Uterus (tissue), 4 donors: ENCODE results near the gene MEMO1. TPM values are rescaled to one million over a fixed set of nuclear protein-coding genes. Genes with fewer than 3 reads are reported as not detected.

Source experiments
- DNase-seq, 2 donors: peaks; one replicate each; pipeline ENCODE4 v3.0.0-alpha.2; 2019 to 2020
- H3K27ac ChIP-seq, 2 donors: fragments of 200-600 bp; sonication (generic); 1 replicate in 1 of 2; 2 replicates in 1 of 2; pipeline ENCODE4 v1.5.1; 2016 to 2018
- H3K27me3 ChIP-seq, 2 donors: fragments of 200-600 bp; sonication (generic); one replicate each; pipeline ENCODE4 v1.5.1; 2018 to 2019; ENCODE audit warnings: control low read depth in 1 of 2
- H3K36me3 ChIP-seq, 2 donors: fragments of 200-600 bp; sonication (generic); one replicate each; pipeline ENCODE4 v1.5.1; 2019; ENCODE audit warnings: control low read depth in 1 of 2
- H3K4me1 ChIP-seq, 2 donors: fragments of 200-600 bp; sonication (generic); one replicate each; pipeline ENCODE4 v1.5.1; 2018 to 2019; ENCODE audit warnings: control low read depth in 1 of 2
- H3K4me3 ChIP-seq, 2 donors: fragments of 200-600 bp; sonication (generic); 1 replicate in 1 of 2; 2 replicates in 1 of 2; pipeline ENCODE4 v1.5.1; 2018 to 2019; ENCODE audit warnings: mild to moderate bottlenecking in 1 of 2
- H3K9me3 ChIP-seq, 2 donors: fragments of 200-600 bp; sonication (generic); one replicate each; pipeline ENCODE4 v1.5.1; 2019; ENCODE audit warnings: control low read depth in 1 of 2
- POLR2A ChIP-seq, 2 donors: fragments of 450-650 bp; IDR thresholded peaks; one replicate each; pipeline ENCODE4 v1.6.1; 2016; ENCODE audit warnings: antibody characterized with exemption in 2 of 2, mild to moderate bottlenecking in 1 of 2, moderate library complexity in 1 of 2
- intact Hi-C: fragments of 100-400 bp; cut with DNase I; formaldehyde crosslinking; loops from one replicate; pipeline ENCODE4 v1.15.1; 2023; ENCODE audit warnings: low total_unique reads
- total RNA-seq, 4 donors: library from RNA; depleted of rRNA in 3 of 4; stranded (reverse); fragments of >200 nt in 3 of 4; gene quantifications; one replicate each; pipeline versions ENCODE4 v1.1.0 to v1.2.4, GENCODE V29; 2014 to 2023
- TF ChIP-seq, protein P1 (sequence below), 4 experiments: fragments of 200-600 bp in 2 of 4; fragments of 450-650 bp in 2 of 4; sonication (generic) in 2 of 4; IDR thresholded peaks; one replicate each; pipeline ENCODE4 v1.5.1; 2016 to 2019; ENCODE audit warnings: antibody characterized with exemption in 4 of 4, mild to moderate bottlenecking in 2 of 4, moderate library complexity in 1 of 4
- donor health status: DM: yes; HTN: yes; CAD: no.

MEMO1 gene
- total RNA-seq, 4 donors from 2014 or later, result 7.9 to 51.1 (median 23.3) TPM

DNA sequence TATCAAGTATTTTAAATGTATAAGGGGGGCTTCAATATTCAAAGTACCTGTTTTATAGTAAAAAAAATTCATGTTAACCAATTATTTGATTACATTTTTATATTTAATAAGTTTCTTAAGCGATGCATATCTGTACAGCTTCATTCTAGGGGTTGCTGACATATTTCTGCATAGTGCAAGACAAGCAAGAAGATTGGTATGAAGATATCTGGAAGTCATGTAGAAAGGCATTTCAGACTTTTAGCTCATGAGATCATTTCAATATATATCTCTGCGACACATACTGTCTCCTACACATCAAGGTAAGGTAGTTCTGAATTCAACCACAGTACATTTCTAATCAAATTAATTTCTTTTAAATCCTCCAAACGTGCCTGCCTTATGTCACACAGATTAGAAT lies 73.1 kb downstream of the MEMO1 start:
- DNase-seq, result no peak
- H3K36me3 ChIP-seq, result no peaks in the 10 kb centered on the region
- H3K9me3 ChIP-seq, result no peaks in the 10 kb centered on the region
- H3K27ac ChIP-seq, result no peak overlapping the region
- H3K4me3 ChIP-seq, result no peak overlapping the region
- no peaks in the 10 kb centered on the region for H3K27me3 ChIP-seq
- TF ChIP-seq POLR2A (IDR thresholded peaks at IDR 0.05), result no peak
- TF ChIP-seq, protein P1, sequence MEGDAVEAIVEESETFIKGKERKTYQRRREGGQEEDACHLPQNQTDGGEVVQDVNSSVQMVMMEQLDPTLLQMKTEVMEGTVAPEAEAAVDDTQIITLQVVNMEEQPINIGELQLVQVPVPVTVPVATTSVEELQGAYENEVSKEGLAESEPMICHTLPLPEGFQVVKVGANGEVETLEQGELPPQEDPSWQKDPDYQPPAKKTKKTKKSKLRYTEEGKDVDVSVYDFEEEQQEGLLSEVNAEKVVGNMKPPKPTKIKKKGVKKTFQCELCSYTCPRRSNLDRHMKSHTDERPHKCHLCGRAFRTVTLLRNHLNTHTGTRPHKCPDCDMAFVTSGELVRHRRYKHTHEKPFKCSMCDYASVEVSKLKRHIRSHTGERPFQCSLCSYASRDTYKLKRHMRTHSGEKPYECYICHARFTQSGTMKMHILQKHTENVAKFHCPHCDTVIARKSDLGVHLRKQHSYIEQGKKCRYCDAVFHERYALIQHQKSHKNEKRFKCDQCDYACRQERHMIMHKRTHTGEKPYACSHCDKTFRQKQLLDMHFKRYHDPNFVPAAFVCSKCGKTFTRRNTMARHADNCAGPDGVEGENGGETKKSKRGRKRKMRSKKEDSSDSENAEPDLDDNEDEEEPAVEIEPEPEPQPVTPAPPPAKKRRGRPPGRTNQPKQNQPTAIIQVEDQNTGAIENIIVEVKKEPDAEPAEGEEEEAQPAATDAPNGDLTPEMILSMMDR (IDR thresholded peaks at IDR 0.05), result no peak
- no peaks in the 10 kb centered on the region for H3K4me1 ChIP-seq
- intact Hi-C loops, result no loop called here

DNA sequence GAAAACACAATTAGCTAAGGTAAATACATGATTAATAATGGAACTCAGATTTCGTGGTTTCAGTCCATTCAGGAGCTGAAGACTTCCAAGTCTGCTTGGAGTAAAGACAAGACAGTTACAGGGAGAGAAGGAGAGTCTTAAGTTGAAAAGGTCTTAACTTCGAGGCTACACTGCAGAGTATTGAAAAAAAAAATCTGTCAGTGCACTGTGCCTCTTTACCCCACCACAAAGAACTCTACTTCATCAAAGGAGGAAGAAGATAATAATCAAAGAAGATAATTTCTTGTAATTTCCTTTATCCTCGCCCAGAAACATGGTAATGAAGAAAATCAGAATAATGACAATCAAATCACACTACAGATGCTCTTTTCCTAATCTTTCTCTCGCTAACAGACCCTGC lies 75.4 kb downstream of the MEMO1 start:
- no peak for DNase-seq
- Histone ChIP-seq H3K36me3 (no peaks in the 10 kb centered on the region), H3K4me1 (no peaks in the 10 kb centered on the region), H3K27ac (no peak overlapping the region), H3K9me3 (no peaks in the 10 kb centered on the region), H3K4me3 (no peak overlapping the region), H3K27me3 (no peaks in the 10 kb centered on the region)
- intact Hi-C loops, result no loop called here
- TF ChIP-seq POLR2A (IDR thresholded peaks at IDR 0.05), result no peak
- TF ChIP-seq, protein P1 (IDR thresholded peaks at IDR 0.05), result no peak

DNA sequence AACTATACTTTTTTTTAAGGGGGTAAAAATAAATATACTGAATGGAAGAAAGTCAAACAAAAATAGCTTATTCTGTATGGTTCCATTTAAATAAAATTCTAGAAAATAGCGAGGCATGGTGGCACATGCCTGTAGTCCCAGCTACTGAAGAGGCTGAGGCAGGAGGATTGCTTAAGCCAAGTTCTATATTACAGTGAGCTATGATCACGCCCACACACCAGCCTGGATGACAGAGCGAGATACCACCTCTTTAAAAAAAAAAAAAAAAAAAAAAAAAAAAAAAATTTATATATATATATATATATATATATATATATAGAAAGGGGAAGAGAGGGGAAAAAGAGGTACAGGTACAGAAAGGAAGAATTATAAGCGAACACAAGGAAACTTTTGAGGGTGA lies 77.7 kb downstream of the MEMO1 start:
- TF ChIP-seq, protein P1 (IDR thresholded peaks at IDR 0.05), result no peak
- no peak for TF ChIP-seq POLR2A (IDR thresholded peaks at IDR 0.05)
- Histone ChIP-seq H3K4me3 (no peak overlapping the region), H3K27ac (no peak overlapping the region), H3K27me3 (no peaks in the 10 kb centered on the region), H3K9me3 (no peaks in the 10 kb centered on the region), H3K36me3 (no peaks in the 10 kb centered on the region), H3K4me1 (no peaks in the 10 kb centered on the region)
- intact Hi-C loops, result no loop called here
- no peak for DNase-seq

DNA sequence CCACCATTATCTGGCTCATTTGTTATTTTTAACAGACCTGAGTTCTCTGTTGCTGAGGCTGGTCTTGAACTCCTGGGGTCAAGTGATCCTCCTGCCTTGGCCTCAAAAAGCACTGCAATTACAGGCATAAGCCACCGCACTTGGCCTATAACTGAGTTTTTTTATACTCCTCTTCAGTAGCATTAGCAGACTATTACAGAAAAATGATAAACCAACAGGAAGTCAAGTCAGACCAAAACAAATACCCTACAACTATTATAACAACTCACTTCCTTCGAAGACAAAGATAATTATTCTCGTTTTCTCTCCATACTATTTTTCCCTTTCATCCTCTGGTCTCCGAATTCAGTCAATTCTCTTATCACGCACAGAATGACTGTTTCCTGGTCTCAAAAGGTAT lies 78.2 kb downstream of the MEMO1 start:
- Histone ChIP-seq H3K4me1 (no peaks in the 10 kb centered on the region), H3K4me3 (no peak overlapping the region), H3K27ac (no peak overlapping the region), H3K27me3 (no peaks in the 10 kb centered on the region), H3K36me3 (no peaks in the 10 kb centered on the region), H3K9me3 (no peaks in the 10 kb centered on the region)
- intact Hi-C loops, result no loop called here
- no peak for TF ChIP-seq POLR2A (IDR thresholded peaks at IDR 0.05)
- TF ChIP-seq, protein P1 (IDR thresholded peaks at IDR 0.05), result no peak
- DNase-seq, result no peak

DNA sequence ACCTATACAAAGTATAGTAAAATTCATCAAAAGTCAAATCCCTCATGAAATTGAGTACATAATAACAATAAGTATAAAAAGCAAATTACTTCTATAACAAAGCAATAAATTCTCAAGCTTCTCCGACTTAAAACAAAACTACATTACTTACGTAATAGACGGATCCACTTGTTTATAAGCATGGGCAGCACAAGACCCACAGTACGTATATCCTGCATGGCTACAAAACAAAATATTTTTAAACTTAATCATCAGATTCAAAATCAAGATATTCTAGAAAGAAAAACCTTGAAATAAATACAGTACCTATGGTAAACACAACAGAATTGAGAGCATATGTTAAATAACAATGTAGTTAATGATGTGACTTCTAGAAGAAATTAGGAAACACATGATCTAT lies 78.9 kb downstream of the MEMO1 start:
- no peak for TF ChIP-seq POLR2A (IDR thresholded peaks at IDR 0.05)
- TF ChIP-seq, protein P1 (IDR thresholded peaks at IDR 0.05), result no peak
- intact Hi-C loops, result no loop called here
- DNase-seq, result no peak
- H3K9me3 ChIP-seq, result no peaks in the 10 kb centered on the region
- no peaks in the 10 kb centered on the region for H3K4me1 ChIP-seq
- no peaks in the 10 kb centered on the region for H3K36me3 ChIP-seq
- no peak overlapping the region for H3K27ac ChIP-seq
- H3K4me3 ChIP-seq, result no peak overlapping the region
- H3K27me3 ChIP-seq, result no peaks in the 10 kb centered on the region
